RKO (cell line): ENCODE results near the gene SLC5A10.
A peak's percentile ranks its signal among the peaks of the same experiment; 100 is the strongest.

ENCODE experiments used
- DNase-seq: peaks from one replicate; pipeline ENCODE4 v3.0.0-alpha.2; 2016; ENCODE audit warnings: low spot score

Gene SLC5A10

GRCh38 chr17:19003543-19004420, 51.8 kb downstream of the SLC5A10 start:
- peak; percentile 66 for DNase-seq

- DNase-seq = peak; percentile 89
Observed at GRCh38 chr17:19004421-19005136, 52.6 kb downstream of the SLC5A10 start, which contains the start of gene FAM83G. Gene FAM83G, minus strand, starts transcription at chr17:19004764. Its CDS starts 723 bp downstream, at chr17:19004041.

DNA sequence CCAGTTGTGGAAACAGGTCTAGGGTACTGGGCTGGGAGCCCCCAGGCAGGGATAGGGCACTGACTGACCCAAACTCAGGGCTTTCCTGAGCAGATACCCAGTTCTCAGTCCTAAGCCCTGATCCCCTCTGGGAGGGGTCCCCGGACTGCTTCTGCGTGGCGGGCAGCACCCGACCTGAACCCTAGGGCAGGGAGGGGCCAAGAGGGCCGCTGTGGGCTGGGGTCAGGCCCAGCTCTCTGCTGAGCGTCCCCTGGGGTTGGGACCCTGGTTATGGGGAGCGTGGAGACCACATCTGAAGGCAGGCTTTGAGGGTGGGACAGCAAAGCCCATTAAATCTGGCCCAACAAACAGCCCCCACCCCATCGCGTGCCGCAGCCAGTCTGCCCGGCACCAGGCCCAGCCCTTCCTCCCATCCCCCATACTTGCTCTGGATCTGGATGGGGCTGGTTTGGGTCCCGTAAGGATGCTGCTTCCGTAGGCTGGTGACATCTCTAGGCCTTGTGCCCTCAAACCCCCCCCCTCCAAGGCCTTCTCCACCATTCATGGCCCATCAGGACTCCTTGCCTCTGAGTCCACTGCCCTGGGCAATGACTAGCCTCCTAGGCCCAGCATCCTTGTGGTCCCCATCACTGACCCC, 53.3 kb downstream of the SLC5A10 start:
- no peak for DNase-seq

DNA sequence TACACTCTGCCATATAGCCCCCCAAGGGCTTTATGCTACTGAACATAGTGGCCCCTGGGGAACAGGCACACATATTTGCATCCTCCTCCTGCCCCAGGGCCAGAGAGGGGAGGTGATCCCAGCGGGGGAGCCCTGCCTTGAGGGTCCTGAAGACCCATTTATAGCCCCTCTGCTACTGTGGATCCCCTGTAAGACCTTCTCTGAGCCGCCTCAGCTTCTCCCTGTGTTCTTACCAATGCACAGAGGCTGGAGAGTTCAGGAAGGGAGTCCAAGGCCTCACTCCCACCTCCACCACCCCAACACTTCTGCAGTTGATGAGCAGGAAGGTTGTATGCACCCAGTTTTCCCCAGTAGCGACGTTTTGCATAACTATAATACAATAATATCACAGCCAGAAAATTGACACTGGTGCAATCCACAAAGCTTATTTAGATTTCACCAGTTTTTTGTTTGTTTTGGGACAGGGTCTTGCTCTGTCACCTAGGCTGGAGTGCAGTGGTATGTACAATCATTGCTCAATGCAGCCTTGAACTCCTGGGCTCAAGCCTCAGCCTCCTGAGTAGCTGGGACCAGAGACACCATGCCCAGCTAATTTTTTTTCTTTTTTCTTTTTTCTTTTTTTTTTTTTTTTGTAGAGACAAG, 53.9 kb downstream of the SLC5A10 start:
- DNase-seq = no peak

- DNase-seq = no peak
Observed at GRCh38 chr17:19006698-19007097, 54.7 kb downstream of the SLC5A10 start.

DNA sequence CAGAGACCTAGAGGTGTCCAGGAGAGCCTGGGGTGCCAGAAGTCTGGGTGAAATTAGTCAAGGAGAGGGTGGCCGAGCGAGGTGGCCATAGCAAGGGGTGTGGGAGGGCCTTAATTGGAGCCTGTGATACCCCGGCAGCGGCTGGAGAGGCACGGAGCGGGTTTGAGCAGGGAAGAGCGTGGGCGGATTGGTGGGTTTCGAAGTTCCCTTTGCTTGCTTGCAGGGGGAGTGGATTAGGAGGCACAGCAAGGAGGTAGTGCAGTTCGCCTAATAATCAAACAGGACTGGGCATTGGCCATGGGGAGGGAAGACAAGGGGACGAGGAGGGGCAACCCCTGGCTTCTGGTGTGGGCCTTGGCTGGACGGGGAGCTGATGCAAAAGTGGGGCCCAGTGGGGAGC, 58.0 kb downstream of the SLC5A10 start:
- DNase-seq = no peak

DNA sequence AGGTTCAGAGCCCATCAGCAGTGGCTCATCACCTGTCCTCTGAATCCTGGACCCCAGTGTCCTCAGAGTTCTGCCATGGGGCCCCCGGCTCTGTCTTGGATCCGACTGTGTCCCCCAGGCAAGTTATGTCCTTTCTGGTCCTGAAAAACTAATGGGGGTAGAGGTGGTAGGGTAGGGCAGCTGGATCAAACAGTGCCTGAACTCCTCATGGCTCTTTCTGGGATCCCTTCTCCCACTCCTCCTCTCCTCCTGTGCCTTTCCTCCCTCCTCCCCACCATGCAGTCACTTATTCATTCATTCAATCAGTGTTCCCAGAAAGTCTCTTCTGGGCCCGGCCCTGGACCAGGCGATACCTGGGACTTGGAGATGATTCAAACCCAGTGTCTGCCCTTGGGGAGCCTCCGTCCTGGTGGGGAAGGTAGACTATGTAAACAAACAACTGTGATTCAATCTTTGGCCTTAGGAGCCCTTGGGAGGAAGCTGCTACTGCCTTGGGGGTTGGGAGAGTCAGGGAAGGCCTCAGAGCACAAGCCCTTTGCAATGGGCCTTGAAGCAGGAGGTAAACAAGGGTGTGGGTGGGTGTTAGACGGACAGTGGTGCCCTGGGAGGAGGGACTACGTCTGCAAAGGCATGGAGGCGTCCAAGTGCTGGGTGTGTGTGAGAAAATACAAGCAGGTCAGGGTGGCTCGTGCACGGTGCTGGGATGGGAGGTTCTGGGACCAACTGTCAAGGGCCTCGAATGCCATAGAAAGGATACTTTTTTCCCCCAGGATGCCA, 59.0 kb downstream of the SLC5A10 start:
- no peak for DNase-seq

GRCh38 chr17:19011581-19011980, 59.6 kb downstream of the SLC5A10 start:
- no peak for DNase-seq

GRCh38 chr17:19012171-19013080, 60.5 kb downstream of the SLC5A10 start:
- DNase-seq = no peak

- DNase-seq = no peak
Observed at GRCh38 chr17:19013226-19013625, 61.3 kb downstream of the SLC5A10 start.

- no peak for DNase-seq
Observed at GRCh38 chr17:19013806-19014627, 62.1 kb downstream of the SLC5A10 start.

DNA sequence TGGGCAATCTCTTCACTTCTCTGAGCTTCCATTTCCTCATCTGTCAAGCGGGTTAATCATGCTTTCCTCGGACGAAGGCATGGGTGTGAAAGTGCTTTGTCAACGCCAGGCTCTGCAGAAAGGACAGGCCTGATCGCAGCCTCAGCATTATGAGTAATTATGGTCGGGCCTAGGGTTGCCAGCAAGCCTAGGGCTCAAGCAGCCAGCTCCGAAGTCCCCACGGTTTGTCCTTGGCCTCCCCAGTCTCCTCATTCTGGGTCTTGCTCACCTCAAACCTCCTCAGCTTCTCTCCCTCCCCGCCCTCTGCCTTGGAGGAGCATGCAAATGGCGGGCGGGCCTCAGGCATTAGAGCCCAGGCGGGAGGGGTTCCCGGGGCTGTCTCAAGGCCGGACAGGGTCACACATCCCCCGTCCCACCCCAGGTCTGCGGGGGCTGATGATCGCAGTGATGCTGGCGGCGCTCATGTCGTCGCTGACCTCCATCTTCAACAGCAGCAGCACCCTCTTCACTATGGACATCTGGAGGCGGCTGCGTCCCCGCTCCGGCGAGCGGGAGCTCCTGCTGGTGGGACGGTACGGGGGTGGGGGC, 62.8 kb downstream of the SLC5A10 start:
- DNase-seq = no peak

- DNase-seq = no peak
Observed at GRCh38 chr17:19015428-19015827, 63.5 kb downstream of the SLC5A10 start.

DNA sequence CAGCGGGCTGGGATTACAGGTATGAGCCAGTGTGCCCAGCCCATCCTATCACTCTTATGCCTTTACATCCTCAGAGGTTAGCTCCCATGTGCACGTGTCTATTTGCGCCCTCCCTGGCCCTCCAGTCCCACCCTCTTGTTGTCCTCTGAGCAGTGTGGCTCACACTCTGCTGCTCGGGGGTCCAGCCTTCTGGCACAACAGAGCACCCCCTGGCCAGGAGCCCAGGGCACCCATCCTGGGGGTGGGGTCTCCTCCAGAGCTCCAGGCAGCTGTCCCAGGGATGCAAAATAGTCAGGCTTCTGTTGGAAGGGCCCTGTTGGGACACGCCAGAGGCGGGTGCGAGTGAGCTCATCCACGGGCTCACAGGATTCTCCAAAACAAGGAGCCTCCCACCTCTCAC, 64.3 kb downstream of the SLC5A10 start:
- DNase-seq = no peak

DNA sequence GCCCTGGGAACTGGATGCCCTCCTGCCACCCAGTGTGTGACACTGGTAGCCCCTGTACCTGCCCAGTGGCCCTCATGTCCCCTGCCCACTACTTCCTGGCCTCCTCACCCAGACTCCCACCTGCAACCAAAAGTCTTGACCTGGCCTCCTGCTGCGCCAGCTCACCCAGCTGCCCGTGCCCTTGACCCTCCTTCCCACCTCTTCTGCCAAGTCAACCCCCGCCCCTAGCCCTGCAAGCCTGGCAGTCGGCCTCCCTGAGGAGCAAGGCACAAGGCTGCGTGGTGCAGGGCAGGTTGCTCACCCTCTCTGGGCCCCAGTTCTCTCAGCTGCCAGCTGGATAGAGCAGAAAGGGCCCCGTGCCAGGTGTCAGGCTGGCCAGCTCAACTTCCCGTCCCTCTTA, 64.9 kb downstream of the SLC5A10 start:
- DNase-seq = no peak

GRCh38 chr17:19017401-19017800, 65.4 kb downstream of the SLC5A10 start:
- no peak for DNase-seq

DNA sequence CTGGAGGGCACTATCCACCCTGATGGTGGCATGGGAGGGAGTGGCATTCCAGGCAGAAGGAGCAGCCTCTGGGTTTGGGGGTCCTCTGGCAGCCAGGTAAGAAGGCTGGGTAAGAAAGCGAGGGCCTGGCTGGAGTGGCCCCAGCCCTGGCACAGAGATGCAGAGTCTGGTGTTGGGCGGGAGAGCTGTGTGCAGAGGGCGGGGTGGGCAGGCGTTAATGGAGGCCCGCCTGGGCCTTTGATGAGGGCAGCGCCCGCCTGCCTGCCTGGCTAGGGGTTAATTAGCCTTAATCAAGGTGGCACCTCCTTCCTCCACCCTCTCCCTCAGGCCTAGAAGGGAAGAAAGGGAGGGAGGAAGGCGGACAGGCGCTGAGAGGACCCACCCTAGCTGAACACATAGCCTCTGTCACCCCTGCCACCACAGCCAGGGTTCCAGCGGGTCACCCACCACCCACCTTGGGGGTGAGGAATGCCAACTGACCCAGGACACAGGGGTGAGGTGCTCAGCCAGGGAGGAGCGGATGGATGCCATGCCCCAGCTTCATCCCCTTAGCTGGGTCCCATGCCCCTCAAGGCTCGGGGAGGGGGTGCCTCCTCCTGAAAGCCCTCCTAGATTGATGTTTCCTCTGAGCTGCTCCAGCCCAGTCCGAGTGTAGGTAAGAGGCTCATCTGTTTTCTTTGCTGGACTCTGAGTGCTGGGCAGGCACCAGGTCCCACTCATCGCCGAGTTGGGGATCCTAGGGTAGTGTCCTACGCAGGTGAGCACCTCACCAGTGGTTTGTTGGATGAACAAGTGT, 66.0 kb downstream of the SLC5A10 start:
- no peak for DNase-seq

GRCh38 chr17:19018600-19018950, 66.6 kb downstream of the SLC5A10 start:
- DNase-seq = no peak
